NCI-H2029 treated with DMSO at 0.1 percent for 48 hours (cell line): ENCODE measurements around the gene NAT8.
"Not testable (repeated sequence)": the region's sequence is repeated elsewhere in the genome, so short reads cannot be mapped to it uniquely, and the experiment has no call there.

Experiments
- DNase-seq: peaks from one replicate; lab custom pipeline; 2025; lab: John Stamatoyannopoulos, UW

NAT8 gene

DNA sequence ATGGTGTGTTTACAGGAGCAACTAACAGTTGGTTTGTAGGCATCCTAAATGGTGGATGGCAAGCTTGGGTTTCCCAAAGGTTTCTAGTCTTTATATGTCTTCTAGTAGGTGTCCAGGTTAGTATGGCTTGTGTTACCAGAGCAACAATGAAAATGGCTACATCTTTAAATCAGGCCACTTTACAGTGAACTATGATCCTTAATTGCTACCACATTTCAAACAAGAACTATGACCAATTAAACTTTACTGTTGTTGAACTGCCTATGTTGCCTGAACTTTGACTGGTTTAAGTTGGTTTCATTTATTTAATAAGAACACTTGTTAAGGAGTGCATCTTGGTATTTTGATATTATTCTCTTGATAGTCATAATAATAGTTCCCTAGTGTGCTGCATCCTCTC, 5.2 kb downstream of the NAT8 start:
- not testable (repeated sequence) for DNase-seq

DNA sequence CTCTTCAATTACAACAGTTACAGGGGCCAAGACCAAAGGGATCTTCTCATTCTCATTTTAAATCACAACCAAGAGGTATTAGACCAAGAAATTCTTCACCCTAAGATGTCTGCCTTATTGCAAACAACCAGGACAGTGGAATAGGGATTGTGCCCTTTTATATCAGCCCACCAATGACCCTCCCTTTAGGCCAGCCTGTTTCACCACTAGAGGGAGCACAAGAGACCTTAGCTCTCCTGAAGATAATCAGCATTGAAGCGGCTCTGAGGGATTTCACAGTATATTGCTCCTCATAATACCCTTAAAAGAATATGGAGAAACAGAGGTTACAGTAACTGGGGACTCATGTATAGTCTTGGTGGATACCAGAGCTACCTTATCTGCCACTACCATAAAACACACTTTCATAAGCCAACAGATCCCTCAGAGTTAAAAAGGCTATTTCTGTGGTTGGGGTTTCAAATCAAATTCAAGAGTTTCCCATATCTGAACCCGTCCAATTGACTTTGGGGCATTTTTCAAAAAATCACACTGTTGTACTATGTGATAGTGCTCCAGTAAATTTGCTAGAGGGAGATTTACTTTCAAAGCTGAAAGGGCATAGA, 11.5 kb downstream of the NAT8 start:
- not testable (repeated sequence) for DNase-seq

DNA sequence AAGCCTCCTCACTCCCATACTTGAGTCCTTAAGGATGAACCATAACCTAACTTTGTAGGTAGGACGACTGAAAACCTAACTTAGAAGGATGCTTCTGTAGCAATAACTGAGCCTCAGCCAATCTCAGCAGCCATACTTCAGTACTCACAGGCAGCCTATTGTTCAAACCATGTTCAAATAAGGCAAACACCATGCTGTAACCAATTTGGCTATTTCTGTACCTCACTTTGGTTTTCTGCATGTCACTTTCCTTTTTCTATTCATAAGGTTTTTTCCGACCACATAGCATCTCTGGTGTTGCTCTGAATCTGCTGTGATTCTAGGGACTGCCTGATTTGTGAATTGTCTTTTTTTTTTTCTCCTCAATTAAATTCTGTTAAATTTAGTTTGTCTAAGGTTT, 13.7 kb downstream of the NAT8 start:
- not testable (repeated sequence) for DNase-seq

DNA sequence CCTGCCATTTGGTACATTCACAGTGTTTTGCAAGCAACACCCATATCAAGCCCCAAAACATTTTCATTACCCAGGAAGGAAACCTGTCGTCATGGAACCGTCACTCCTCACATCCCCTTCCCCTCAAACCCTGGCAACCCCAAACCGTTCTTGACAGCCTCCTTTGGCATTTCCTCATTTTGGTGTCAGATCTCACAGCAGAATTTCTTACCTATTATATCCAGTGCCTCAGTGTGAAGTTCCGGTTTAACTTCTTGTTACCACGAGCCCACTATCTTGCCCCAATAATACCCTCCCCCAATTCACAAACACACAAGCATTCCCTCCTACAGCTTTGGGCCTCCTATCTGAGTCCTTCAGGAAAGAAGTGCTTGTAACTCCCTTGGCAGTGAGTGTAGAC, 16.0 kb downstream of the NAT8 start:
- not testable (repeated sequence) for DNase-seq

DNA sequence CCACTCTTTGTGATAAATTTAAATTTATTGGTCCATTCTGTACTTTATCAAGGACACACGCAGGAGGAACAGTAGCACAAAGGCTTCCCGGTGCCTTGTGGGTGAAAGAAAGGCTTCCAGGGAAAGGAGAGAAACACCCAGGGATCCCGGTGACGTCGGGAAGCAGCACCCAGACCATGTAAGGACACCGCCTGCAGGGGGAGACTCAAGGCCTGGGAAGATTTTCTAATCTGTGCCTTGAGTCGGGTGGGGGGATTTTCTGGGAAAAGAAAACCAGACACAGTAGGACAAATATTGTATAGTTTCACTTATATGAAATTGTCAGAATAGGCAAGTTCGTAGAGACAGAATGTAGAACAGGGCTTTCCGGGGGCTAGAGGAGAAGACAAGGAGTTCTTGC, 17.6 kb downstream of the NAT8 start:
- not testable (repeated sequence) for DNase-seq

DNA sequence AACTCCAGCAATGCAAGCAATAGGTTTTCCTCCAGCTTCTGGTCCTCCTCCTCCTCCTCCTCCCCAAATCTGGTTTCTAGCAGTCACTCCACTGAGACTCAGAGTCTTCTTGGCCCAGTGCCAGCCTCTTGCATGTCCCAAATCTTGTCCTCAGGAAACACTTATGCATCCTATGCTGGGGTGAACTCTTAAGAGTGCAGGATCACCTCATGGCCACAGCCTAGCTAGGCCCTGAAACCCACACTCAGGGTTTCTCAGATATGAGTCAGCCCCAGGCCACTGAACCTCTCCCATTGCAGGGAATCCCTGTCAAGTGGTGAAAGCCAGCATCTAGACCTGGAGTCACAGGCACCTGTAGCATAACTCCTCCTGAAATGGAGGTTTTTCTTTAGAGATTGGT, 18.2 kb downstream of the NAT8 start:
- DNase-seq, result not testable (repeated sequence)

DNA sequence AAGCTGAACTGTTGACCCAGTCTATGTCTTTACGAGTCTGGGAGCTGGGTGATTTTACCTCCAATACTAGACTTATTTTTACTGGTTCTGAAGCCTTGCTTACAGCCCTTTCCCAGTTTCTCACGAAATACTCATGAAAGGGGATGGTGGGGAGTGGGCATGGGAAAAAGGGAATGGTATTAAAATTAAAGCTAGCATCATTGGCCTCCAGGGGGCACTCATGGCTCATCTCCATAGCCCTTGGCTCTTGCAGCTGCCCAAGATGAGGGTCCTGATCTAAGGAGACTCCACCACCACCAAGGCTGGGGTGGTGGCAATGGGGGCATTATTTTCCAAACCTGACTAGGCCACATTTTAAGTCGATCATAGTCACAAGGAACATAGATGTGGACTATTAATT, 22.3 kb downstream of the NAT8 start:
- DNase-seq, result not testable (repeated sequence)

DNA sequence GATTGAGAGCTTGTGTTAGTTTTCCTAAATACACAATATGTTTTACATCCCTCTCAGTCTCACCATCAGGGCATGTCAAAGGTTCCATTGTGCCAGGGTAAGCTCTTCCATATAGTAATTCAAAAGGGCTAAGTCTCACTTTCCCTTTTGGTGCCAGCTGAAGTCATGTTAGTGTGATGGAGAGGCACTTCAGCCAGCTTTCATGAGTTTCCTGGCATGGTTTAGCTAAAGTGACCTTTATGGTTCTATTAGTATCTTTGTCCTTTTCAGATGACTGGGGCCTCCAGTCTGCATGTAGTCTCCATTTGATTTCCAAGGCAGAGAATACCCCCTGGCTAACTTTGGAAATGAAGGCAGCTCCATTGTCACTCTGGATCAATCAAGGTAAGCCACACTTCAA, 27.2 kb downstream of the NAT8 start:
- DNase-seq, result peak; percentile 3

DNA sequence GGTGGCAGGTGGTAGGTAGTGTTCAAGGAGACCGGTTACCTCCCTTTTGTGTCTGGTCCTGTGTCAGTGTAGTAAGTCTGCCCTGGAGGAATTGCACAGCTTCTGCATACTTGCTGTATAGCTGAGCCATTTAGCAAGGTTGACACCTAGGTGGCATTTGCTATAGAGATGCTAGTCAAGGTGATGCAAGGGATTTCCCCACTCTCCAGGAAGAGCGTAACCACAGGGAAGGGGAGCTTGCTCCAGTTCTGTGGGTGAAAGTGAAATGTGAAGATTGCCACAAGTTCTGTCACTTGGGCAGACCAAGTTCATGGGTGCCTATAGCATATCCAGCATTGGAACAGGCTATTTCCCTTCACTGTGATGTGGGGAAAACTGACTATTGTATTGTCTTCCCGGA, 28.1 kb downstream of the NAT8 start:
- DNase-seq, result no peak

DNA sequence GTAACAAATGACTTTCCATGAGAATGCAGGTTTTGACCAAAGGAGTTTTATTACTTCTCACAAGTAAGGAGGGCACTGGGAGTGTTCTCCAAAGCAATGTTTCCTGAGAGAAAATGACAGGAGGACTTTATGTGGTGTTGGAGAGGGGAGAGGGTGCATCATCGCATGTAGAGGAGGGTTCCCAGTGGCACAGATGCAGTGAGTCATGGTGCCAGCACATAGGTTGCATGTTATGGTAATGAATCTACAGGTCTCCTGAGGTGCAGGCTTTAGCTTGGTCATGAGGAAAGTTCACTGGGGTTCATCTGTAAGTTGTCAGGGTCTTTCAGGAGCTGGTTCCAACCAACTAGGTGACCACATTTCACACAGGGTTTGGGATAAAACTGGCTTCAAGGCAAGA, 30.4 kb downstream of the NAT8 start:
- DNase-seq, result no peak

DNA sequence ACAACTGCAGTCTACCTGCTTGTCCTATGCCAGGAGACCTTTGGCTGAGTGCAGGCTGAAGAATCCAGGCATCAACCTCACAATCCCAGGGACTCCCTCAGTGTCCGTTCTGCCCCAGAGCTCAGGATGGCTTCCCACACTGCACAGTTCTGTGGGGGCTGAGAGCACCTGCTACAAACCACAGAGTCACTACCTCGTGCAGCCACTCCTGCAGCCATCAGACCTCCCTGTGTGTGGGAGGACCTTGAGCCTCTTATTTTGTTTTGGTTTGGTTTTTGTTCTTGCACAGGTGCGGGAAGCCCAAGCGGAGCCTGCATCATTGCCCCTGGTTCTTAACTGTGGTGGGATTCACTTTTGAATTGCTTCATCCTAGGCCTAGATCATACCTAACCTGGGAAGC, 31.0 kb downstream of the NAT8 start:
- DNase-seq, result no peak

DNA sequence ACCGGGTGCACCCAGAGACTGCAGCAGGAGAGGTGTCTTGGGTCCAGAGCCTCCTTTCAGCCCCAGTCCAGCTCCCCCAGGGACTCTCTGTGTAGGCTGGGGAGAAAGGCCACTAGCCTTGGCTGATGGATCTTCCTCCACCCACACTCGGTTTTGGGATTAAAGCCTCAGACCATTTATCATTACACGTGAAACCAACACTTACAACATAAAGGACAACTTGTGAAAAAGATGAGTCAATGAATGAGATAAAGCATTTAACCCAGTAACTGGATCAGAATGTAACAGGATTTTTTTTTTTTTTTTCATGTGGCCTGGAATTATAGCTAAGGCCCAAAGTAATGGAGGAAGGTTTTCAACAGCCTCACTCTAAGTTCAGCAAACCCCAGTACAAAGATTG, 32.1 kb downstream of the NAT8 start:
- DNase-seq, result no peak

DNA sequence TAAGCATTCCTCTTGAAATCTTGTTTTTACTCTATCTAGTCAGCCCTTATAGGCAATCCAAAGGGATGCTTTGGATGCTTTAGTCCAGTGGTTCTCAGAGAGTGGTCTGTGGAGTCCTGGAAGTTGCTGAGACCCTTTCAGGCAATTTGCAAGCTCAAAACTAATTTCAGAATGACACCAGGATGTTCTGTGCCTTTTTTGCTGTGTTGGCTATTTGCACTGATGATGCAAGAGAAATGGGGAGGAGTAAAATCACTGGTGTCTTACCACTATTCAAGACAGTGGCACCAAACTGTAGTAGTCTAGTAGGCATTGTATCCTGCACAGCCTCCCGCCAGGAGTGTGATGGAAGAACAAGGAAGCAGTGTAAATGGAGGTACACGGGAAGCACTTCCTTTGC, 37.6 kb downstream of the NAT8 start:
- not testable (repeated sequence) for DNase-seq

DNA sequence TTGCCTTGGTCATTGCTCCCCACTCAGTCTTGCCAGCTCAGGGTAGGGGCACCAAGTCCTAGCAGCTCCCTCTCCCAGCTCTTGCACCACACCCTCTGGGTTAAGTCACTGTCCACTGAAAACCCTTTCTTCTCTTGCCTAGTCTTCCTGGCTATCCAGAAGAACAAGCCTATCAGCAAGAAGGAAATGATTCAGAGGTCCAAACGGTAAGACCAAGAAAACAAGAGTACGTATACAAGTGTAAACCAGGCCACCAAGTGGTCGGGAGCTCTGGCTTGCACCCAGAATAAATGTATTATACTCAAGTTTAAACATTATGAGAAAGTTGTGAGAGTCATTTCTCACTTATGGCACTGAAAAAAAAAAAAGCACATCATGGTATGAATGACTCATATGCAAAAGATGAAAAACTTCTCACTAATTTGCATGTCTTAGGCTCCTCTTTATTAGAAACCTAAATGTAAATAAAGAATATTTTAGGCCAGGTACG, 39.1 kb downstream of the NAT8 start:
- not testable (repeated sequence) for DNase-seq

DNA sequence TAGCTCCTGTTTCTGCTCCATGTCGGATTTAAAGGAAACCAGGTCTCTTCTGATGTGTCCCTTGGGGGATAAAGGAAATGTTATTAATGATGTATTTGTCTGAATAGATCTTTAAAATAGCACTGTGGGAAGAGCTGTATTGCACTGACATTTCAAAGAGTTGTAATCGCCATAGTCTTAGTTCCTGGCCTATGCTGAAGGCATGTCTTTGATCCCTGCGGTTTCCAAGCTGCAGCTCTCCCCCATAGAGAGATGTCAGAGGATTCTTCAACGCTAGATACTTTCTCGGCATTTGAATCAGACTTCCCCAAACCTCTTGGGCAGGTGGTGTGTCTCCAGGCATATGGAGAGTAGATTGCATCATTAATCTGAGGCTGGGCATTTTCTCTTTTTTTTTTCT, 40.4 kb downstream of the NAT8 start:
- DNase-seq, result no peak

DNA sequence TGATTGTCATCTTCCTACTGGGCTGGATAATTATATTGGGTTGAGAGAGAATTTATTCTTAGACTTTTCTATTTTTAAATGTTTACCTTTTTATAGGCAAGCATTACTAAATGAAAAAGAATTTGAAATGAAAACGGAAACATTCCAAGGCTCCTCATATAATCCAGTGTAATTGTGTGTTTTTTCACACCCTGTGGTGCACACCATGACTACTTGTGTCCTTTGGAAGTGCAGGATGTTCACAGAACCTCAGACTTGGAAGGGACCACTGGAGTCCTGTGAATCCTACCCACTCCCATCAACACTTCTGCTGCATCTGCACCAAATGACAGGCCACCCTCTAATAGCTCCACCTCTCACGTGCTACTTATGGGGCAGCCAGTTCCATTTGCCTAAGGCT, 48.0 kb downstream of the NAT8 start:
- no peak for DNase-seq

DNA sequence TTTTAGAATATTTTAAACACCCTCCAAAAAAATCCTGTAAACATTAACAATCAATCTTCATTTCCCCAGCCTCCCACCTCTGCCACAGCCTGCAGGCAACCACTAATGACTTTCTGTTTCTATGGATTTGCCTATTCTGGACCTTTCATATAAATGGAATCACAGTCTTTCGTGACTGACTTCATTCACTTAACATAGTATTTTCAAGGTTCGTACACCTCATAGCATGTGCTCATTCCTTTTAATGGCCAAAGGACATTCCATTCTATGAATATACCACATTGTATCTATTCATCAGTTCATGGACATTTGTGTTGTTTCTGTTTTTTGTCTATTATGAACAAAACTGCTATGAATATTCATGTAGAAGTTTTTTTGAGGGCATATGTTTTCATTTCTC, 48.5 kb downstream of the NAT8 start:
- no peak for DNase-seq
